Activated T-helper 1 cell treated with anti-CD3 and anti-CD28 coated beads, Interleukin-12 subunit alpha, Interleukin-12 subunit beta, Interleukin-2, Interleukin-4 antibody, amounts not matched to agents 30 ng/mL and 10 ng/mL and 1 ng/mL, durations not matched to agents 14 hours and 24 hours and 36 hours (primary cell): ENCODE data around the gene UBE4B. TPM values are rescaled to one million over a fixed set of nuclear protein-coding genes. Genes with fewer than 3 reads are reported as not detected.

ENCODE experiments used
- DNase-seq: peaks from one replicate; pipeline ENCODE4 v3.0.0; 2021; ENCODE audit warnings: low spot score
- H3K27ac Mint-ChIP-seq: one replicate; pipeline ENCODE4 v1.8.0; 2021; ENCODE audit warnings: mild to moderate bottlenecking, mixed read lengths
- H3K27me3 Mint-ChIP-seq: one replicate; pipeline ENCODE4 v1.8.0; 2022; ENCODE audit warnings: mild to moderate bottlenecking, moderate library complexity, mixed read lengths; ENCODE audit not compliant: insufficient read depth
- H3K36me3 Mint-ChIP-seq: one replicate; pipeline ENCODE4 v1.8.0; 2021; ENCODE audit warnings: low read depth, mixed read lengths
- H3K4me1 Mint-ChIP-seq: one replicate; pipeline ENCODE4 v1.8.0; 2021; ENCODE audit warnings: low read depth, mixed read lengths
- H3K4me3 Mint-ChIP-seq: one replicate; pipeline ENCODE4 v1.8.0; 2021; ENCODE audit warnings: mild to moderate bottlenecking, moderate library complexity, mixed read lengths
- H3K9me3 Mint-ChIP-seq: one replicate; pipeline ENCODE4 v1.8.0; 2021; ENCODE audit warnings: mixed read lengths
- intact Hi-C: fragments of 100-400 bp; cut with micrococcal nuclease; formaldehyde crosslinking; loops from one replicate; pipeline ENCODE4 v1.15.1; 2024
- total RNA-seq: library from RNA; stranded (reverse); gene quantifications from 2 replicates; pipeline ENCODE4 v1.2.3, GENCODE V29; 2022

Gene UBE4B
- total RNA-seq, 1 donor from 2014 or later = 31.3 TPM

- no peaks in the 10 kb centered on the region for H3K4me1 Mint-ChIP-seq
- no peak overlapping the region for H3K27ac Mint-ChIP-seq
- intact Hi-C loops = no loop called here
- peaks cover 13% of the 10 kb centered on the region for H3K36me3 Mint-ChIP-seq
- H3K4me3 Mint-ChIP-seq = no peak overlapping the region
- no peaks in the 10 kb centered on the region for H3K9me3 Mint-ChIP-seq
- DNase-seq = no peak
- no peaks in the 10 kb centered on the region for H3K27me3 Mint-ChIP-seq
Measured at GRCh38 chr1:10114746-10115145, 82.0 kb downstream of the UBE4B start.

DNA sequence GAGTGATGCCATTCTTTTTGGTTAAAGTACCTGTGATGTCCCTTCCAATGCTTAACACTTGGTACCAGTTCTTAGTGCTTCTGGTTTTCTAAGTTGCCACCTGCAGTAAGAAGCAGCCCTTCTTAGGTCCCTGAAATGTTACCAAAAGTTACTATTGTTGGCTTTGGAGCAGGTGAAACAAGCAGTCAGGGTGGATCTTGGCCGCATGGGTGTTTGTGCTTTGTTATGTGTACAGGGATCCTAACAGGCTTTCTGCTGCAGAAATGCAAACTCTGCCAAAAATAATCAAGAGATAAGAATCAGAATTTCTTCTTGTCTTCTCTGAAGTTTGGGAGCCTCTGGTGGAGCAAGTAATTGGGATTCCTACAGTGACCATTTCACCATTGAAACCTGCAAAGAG, 84.4 kb downstream of the UBE4B start:
- no peak for DNase-seq
- Mint-ChIP-seq H3K9me3 (no peaks in the 10 kb centered on the region), H3K27ac (no peak overlapping the region), H3K36me3 (peaks cover 9% of the 10 kb centered on the region), H3K27me3 (no peaks in the 10 kb centered on the region), H3K4me1 (no peaks in the 10 kb centered on the region), H3K4me3 (no peak overlapping the region)
- intact Hi-C loops = no loop called here

GRCh38 chr1:10117865-10118264, 85.1 kb downstream of the UBE4B start:
- no peaks in the 10 kb centered on the region for H3K4me1 Mint-ChIP-seq
- H3K4me3 Mint-ChIP-seq = no peak overlapping the region
- H3K27me3 Mint-ChIP-seq = no peaks in the 10 kb centered on the region
- H3K9me3 Mint-ChIP-seq = no peaks in the 10 kb centered on the region
- DNase-seq = no peak
- peaks cover 9% of the 10 kb centered on the region for H3K36me3 Mint-ChIP-seq
- intact Hi-C loops = no loop called here
- no peak overlapping the region for H3K27ac Mint-ChIP-seq

- Mint-ChIP-seq H3K9me3 (no peaks in the 10 kb centered on the region), H3K27ac (no peak overlapping the region), H3K36me3 (peaks cover 8% of the 10 kb centered on the region), H3K27me3 (no peaks in the 10 kb centered on the region), H3K4me1 (no peaks in the 10 kb centered on the region), H3K4me3 (no peak overlapping the region)
- no peak for DNase-seq
- intact Hi-C loops = no loop called here
Measured at GRCh38 chr1:10121688-10122087, 88.9 kb downstream of the UBE4B start.

GRCh38 chr1:10122926-10123325, 90.2 kb downstream of the UBE4B start:
- intact Hi-C loops = no loop called here
- Mint-ChIP-seq H3K27ac (no peak overlapping the region), H3K36me3 (peaks cover 4% of the 10 kb centered on the region)

DNA sequence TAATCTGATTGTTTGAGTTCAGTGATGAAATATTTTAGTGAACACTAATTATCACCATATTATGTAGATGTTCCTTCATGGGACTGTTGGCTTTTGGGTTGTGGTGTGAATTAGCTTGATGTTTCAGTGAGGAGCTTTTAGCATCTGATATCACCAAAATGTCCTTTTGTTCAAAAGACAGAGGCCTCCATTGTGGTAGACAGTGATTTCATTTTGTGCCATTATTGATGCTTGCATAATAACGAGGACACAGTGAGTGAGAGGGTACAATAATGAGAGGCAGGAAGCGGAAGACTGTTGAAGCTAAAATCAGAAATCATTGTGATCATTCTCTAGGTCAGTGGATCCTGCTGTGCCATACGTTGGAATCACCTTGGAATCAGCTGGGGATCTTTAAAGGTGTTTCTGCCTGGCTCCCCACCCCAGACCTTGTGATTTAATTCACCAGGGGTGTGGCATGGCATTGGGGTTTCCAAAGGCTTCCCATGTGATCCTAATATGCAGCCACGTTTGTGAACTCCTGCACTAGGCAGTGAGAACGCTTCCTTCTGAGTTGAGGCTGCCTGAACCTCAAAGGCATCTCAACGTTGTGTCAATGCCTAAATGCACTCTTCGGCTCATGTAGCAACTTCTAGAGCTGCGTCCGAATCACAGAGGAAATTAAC, 95.5 kb downstream of the UBE4B start:
- H3K27ac Mint-ChIP-seq = no peak overlapping the region
- H3K4me1 Mint-ChIP-seq = no peaks in the 10 kb centered on the region
- intact Hi-C loops = no loop called here
- H3K27me3 Mint-ChIP-seq = no peaks in the 10 kb centered on the region
- no peaks in the 10 kb centered on the region for H3K9me3 Mint-ChIP-seq
- H3K4me3 Mint-ChIP-seq = no peak overlapping the region
- peaks cover 14% of the 10 kb centered on the region for H3K36me3 Mint-ChIP-seq
- no peak for DNase-seq

More at GRCh38 chr1:10122926-10123325, 90.2 kb downstream of the UBE4B start:
- Mint-ChIP-seq H3K4me1 (no peaks in the 10 kb centered on the region), H3K9me3 (no peaks in the 10 kb centered on the region), H3K27me3 (no peaks in the 10 kb centered on the region), H3K4me3 (no peak overlapping the region)
- DNase-seq = no peak

- Mint-ChIP-seq H3K4me3 (no peak overlapping the region), H3K36me3 (peaks cover 17% of the 10 kb centered on the region), H3K27ac (no peak overlapping the region), H3K4me1 (no peaks in the 10 kb centered on the region), H3K9me3 (no peaks in the 10 kb centered on the region), H3K27me3 (no peaks in the 10 kb centered on the region)
- intact Hi-C loops = no loop called here
- no peak for DNase-seq
Measured at GRCh38 chr1:10132316-10132715, 99.6 kb downstream of the UBE4B start.

DNA sequence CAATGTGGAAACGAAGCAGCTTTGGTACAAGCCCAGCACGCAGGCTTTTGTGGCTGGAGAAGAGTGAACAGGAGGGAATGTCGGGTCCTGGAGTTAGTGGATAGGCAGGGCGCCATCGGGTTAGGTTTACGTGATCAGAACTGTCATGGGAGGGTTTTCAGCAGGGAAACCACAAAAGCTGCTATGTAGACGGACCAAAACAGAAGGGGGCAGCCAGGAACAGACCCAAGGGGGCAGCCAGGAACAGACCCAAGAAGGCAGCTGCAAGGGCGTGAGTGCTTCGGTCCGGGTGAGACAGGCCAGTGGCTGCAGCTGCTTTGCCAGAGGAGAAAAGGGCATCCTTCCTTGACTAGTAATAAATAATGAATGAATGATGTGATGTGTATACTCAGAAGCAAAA, 100.1 kb downstream of the UBE4B start:
- Mint-ChIP-seq H3K27ac (no peak overlapping the region), H3K4me1 (no peaks in the 10 kb centered on the region), H3K4me3 (no peak overlapping the region), H3K36me3 (peaks cover 19% of the 10 kb centered on the region), H3K27me3 (no peaks in the 10 kb centered on the region), H3K9me3 (no peaks in the 10 kb centered on the region)
- intact Hi-C loops = no loop called here
- DNase-seq = no peak

DNA sequence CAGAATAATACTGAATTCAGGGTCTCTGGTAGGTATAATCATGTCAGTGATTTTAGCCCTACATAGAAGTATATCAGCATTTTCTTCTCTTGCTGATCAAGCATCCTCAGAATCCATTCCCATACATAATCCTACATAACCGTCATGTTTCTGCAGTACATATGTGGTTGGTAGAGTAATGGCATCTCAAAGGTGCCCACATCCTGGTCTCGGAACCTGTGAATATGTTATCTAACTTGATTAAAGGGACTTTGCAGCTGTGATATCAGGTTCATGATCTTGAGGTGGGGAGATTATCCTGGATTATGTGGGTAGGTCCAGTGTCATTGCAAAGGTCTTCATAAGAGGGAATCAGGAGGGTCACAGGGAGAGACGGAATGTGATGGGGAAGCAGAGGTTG, 108.2 kb downstream of the UBE4B start:
- DNase-seq = no peak
- no peaks in the 10 kb centered on the region for H3K4me1 Mint-ChIP-seq
- H3K27ac Mint-ChIP-seq = no peak overlapping the region
- H3K4me3 Mint-ChIP-seq = no peak overlapping the region
- intact Hi-C loops = no loop called here
- no peaks in the 10 kb centered on the region for H3K27me3 Mint-ChIP-seq
- H3K36me3 Mint-ChIP-seq = peaks cover 17% of the 10 kb centered on the region
- H3K9me3 Mint-ChIP-seq = no peaks in the 10 kb centered on the region

- Mint-ChIP-seq H3K36me3 (peaks cover 13% of the 10 kb centered on the region), H3K27me3 (no peaks in the 10 kb centered on the region), H3K27ac (no peak overlapping the region), H3K4me3 (no peak overlapping the region), H3K9me3 (no peaks in the 10 kb centered on the region), H3K4me1 (no peaks in the 10 kb centered on the region)
- intact Hi-C loops = no loop called here
- no peak for DNase-seq
Measured at GRCh38 chr1:10143961-10144485, 111.3 kb downstream of the UBE4B start.

GRCh38 chr1:10146391-10146790, 113.6 kb downstream of the UBE4B start:
- Mint-ChIP-seq H3K27ac (no peak overlapping the region), H3K4me3 (no peak overlapping the region)

DNA sequence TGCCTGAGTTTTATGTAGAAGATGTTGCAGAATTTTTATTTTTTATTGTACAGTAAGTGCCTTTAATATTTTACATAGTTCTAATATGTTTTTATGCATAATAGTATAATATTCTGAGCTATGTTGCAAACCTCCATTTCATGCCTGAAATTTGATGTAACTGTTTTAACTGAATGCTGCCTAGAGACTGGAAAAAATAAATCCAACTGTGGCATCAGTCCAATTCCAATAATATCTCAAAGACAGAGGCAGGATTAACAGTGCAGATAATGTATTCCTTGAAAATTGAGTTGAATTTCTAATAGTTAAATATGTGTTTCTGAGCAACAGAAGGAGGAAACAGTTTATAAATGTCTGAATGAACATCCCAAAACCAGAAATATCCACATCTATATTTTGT, 116.5 kb downstream of the UBE4B start:
- no peaks in the 10 kb centered on the region for H3K27me3 Mint-ChIP-seq
- H3K4me3 Mint-ChIP-seq = no peak overlapping the region
- no peaks in the 10 kb centered on the region for H3K4me1 Mint-ChIP-seq
- H3K9me3 Mint-ChIP-seq = no peaks in the 10 kb centered on the region
- H3K27ac Mint-ChIP-seq = no peak overlapping the region
- no peak for DNase-seq
- H3K36me3 Mint-ChIP-seq = peaks cover 12% of the 10 kb centered on the region
- intact Hi-C loops = no loop called here

More at GRCh38 chr1:10146391-10146790, 113.6 kb downstream of the UBE4B start:
- no peaks in the 10 kb centered on the region for H3K9me3 Mint-ChIP-seq
- H3K36me3 Mint-ChIP-seq = peaks cover 11% of the 10 kb centered on the region
- intact Hi-C loops = no loop called here
- no peak for DNase-seq
- no peaks in the 10 kb centered on the region for H3K4me1 Mint-ChIP-seq
- H3K27me3 Mint-ChIP-seq = no peaks in the 10 kb centered on the region

DNA sequence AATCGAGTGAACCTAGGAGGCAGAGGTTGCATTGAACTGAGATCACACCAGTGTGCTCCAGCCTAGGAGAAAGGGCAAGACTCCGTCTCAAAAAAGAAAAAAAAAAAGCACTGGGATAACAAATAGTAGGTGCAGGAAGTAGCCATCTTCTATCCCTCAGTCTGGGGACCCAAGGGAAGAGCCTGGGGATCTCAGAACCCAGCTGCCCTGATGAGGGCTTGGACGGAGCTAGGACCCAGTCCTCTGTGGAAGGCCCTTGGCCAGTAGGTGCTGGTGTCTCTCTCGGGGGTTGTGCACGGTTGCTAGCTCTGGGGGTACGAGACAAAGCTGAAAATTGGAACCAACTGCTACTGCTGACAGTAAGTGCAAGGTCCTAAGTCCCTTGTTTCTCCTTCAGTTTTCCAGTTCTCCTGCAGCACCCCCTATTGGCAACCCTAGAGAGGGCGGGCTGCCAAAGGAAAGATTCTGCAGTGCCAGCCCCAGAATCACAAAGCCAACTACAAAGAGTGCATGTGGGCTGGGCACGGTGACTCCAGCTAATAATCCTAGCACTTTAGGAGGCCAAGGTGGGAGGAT, 120.0 kb downstream of the UBE4B start:
- Mint-ChIP-seq H3K27me3 (no peaks in the 10 kb centered on the region), H3K27ac (no peak overlapping the region), H3K4me1 (no peaks in the 10 kb centered on the region), H3K36me3 (peaks cover 5% of the 10 kb centered on the region), H3K9me3 (no peaks in the 10 kb centered on the region), H3K4me3 (no peak overlapping the region)
- intact Hi-C loops = loop anchor here (1.0 to 2.0 kb wide), 2 partner anchors 202 to 210 kb away; partner anchors contain the start of genes LZIC and NMNAT1
- DNase-seq = peak; percentile 10
